Activated T-helper 2 cell treated with anti-CD3 and anti-CD28 coated beads, Interferon-gamma antibody, Interleukin-2, Interleukin-4, amounts not matched to agents 10 μg/mL and 5 μg/mL and 100 μg/mL, durations not matched to agents 14 hours and 24 hours and 36 hours (primary cell): ENCODE results near the gene TLCD3A. TPM values are rescaled to one million over a fixed set of nuclear protein-coding genes. Genes with fewer than 3 reads are reported as not detected.
"Not testable (repeated sequence)": the region's sequence is repeated elsewhere in the genome, so short reads cannot be mapped to it uniquely, and the experiment has no call there.

Experiments
- DNase-seq: peaks from one replicate; pipeline ENCODE4 v3.0.0; 2021; ENCODE audit warnings: low spot score
- H3K27ac Mint-ChIP-seq: one replicate; pipeline ENCODE4 v1.8.0; 2021; ENCODE audit warnings: mixed read lengths
- H3K27me3 Mint-ChIP-seq: one replicate; pipeline ENCODE4 v1.8.0; 2021; ENCODE audit warnings: low read depth, mixed read lengths
- H3K36me3 Mint-ChIP-seq: one replicate; pipeline ENCODE4 v1.8.0; 2021; ENCODE audit warnings: low read depth, mixed read lengths
- H3K4me1 Mint-ChIP-seq: one replicate; pipeline ENCODE4 v1.8.0; 2021; ENCODE audit warnings: low read depth, mixed read lengths
- H3K4me3 Mint-ChIP-seq: one replicate; pipeline ENCODE4 v1.8.0; 2021; ENCODE audit warnings: low read depth, mild to moderate bottlenecking, moderate library complexity, mixed read lengths
- H3K9me3 Mint-ChIP-seq: one replicate; pipeline ENCODE4 v1.8.0; 2021; ENCODE audit warnings: mixed read lengths
- intact Hi-C: fragments of 100-400 bp; cut with micrococcal nuclease; formaldehyde crosslinking; loops from one replicate; pipeline ENCODE4 v1.15.1; 2023
- total RNA-seq: library from RNA; stranded (reverse); gene quantifications from 2 replicates; pipeline ENCODE4 v1.2.3, GENCODE V29; 2022

The TLCD3A gene
- total RNA-seq, 1 donor from 2014 or later: 38.1 TPM

DNA sequence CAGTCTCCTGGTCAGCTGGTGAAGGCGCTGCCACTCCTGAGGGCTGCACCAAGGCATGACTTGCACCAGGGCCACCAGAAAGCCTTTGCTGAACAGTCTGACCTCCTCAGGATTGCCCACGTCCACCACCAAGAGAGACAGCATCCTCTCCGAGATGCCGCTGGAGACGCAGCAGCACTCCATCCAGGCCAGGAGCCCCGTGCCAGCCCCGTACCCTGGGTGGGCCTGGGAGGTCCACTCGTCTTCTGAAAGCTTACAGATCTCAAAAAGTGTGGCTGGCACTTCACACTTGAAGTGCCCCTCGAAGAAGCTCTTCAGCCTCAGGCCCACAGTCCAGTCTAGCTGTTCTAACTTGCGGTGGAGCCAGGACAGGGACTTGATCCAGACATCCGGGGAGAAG lies 13.0 kb downstream of the TLCD3A start:
- no peak for DNase-seq
- Mint-ChIP-seq H3K27ac (no peak overlapping the region), H3K9me3 (peaks cover 10% of the 10 kb centered on the region), H3K4me3 (no peak overlapping the region), H3K27me3 (no peaks in the 10 kb centered on the region), H3K36me3 (peaks cover 93% of the 10 kb centered on the region), H3K4me1 (peaks cover 18% of the 10 kb centered on the region)
- intact Hi-C loops: no loop called here

GRCh38 chr17:746181-746580 lies 13.8 kb downstream of the TLCD3A start:
- Mint-ChIP-seq H3K36me3 (peaks cover 92% of the 10 kb centered on the region), H3K4me3 (no peak overlapping the region), H3K27me3 (no peaks in the 10 kb centered on the region), H3K4me1 (peaks cover 20% of the 10 kb centered on the region), H3K9me3 (peaks cover 10% of the 10 kb centered on the region), H3K27ac (no peak overlapping the region)
- DNase-seq: no peak
- intact Hi-C loops: no loop called here

DNA sequence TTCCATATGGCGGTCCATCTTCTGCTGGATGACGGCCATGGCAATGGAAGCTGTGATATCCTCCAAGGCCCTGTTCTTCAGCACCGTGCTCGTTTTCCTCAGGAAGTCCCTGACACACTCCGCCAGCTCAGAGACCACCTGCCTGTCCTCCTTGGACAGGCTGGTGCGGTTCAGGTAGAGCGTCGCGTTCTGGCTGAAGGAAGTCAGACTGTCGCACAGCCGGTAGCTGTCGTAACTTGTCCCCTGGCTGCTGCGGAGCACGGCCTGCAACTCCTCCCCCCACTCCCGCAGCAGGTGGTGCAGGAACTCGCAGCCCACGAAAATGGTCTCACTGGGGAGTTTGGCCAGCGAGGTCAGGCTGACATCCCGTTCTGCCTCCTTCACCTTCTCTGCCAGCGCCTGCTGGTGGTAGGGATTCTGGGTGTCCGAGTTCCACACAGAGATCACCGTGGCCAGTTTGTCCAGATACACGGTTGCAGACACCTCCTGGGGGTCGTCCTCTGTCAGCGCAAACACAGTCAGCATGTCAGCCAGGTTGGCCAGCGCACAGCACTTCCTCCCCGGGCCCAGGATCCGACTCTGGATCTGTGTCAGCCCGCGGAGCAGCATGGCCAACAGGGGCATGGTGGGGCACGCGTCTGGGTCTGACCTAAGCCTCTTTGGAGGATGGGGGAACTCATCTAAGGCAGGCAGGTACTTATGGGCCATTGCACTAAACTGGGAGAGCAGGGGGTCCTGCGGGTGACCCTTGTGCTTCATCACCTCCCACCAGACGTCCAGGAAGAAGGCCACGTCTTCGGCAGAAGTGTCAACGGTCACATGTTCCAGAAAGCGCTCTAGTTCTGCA lies 14.6 kb downstream of the TLCD3A start:
- no peak for DNase-seq
- Mint-ChIP-seq H3K9me3 (peaks cover 10% of the 10 kb centered on the region), H3K27me3 (no peaks in the 10 kb centered on the region), H3K27ac (no peak overlapping the region), H3K4me3 (no peak overlapping the region), H3K4me1 (peaks cover 23% of the 10 kb centered on the region), H3K36me3 (peaks cover 88% of the 10 kb centered on the region)
- intact Hi-C loops: no loop called here

- Mint-ChIP-seq H3K36me3 (peaks cover 73% of the 10 kb centered on the region), H3K4me1 (peaks cover 26% of the 10 kb centered on the region), H3K9me3 (peaks cover 10% of the 10 kb centered on the region)
- DNase-seq, H3K27me3 Mint-ChIP-seq, H3K27ac Mint-ChIP-seq, intact Hi-C loops, H3K4me3 Mint-ChIP-seq: not testable (repeated sequence)
These were observed 16.2 kb downstream of the TLCD3A start for GRCh38 chr17:748604-749003.

GRCh38 chr17:749359-749758 lies 17.0 kb downstream of the TLCD3A start:
- H3K4me1 Mint-ChIP-seq: peaks cover 26% of the 10 kb centered on the region
- H3K27ac Mint-ChIP-seq, DNase-seq, intact Hi-C loops, H3K27me3 Mint-ChIP-seq: not testable (repeated sequence)
- H3K4me3 Mint-ChIP-seq: peak overlapping the region; percentile 57
- H3K36me3 Mint-ChIP-seq: peaks cover 65% of the 10 kb centered on the region
- H3K9me3 Mint-ChIP-seq: peaks cover 10% of the 10 kb centered on the region

GRCh38 chr17:750431-751037 lies 18.1 kb downstream of the TLCD3A start:
- peaks cover 10% of the 10 kb centered on the region for H3K9me3 Mint-ChIP-seq
- DNase-seq: no peak
- H3K27ac Mint-ChIP-seq: peak overlapping the region; percentile 8
- H3K4me3 Mint-ChIP-seq: peak overlapping the region; percentile 98
- peaks cover 26% of the 10 kb centered on the region for H3K4me1 Mint-ChIP-seq
- no peaks in the 10 kb centered on the region for H3K27me3 Mint-ChIP-seq
- intact Hi-C loops: loop anchor here (2.0 to 5.0 kb wide), 2 partner anchors 32 to 338 kb away; partner anchors contain the start of genes GLOD4 and MRM3
- peaks cover 61% of the 10 kb centered on the region for H3K36me3 Mint-ChIP-seq

DNA sequence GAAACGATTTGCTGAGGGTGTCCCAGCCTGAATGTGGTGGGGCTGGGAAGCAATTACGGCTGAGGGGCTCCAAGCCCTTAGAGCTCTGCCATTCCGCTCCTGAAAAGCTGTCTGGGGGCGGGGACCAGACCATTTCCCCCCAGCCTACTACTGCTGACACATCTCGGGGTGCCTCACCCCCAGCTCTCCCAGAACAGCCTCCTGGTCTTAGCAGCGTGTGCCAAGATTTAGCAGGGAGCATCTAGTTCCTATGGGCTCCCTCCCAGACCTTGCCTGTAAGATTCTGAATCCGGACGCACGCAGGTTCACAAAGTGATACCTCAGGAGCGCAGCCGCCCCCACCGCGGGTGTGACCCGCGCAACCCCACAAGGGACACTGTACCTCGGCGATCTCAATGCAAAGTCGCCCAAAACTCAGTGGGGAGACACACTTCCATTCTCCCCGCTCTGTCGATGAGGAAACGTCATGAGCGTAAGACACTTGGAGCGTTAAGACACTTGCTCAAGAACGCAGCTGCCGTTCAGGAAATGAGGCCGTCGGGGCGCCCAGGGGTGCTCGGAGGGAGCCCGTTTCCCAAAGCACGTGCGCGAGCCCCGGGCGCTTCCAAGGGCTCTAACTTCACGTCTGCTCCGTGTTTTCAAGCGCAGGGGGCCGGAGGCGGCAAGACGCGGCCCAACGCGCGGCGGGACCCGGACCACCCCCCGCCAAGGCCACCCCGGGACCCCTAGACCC lies 19.0 kb downstream of the TLCD3A start:
- Mint-ChIP-seq H3K4me3 (peak overlapping the region; percentile 98), H3K9me3 (peaks cover 10% of the 10 kb centered on the region), H3K36me3 (peaks cover 61% of the 10 kb centered on the region), H3K27me3 (no peaks in the 10 kb centered on the region), H3K27ac (peak overlapping the region; percentile 91), H3K4me1 (peaks cover 26% of the 10 kb centered on the region)
- DNase-seq: peak; percentile 56
- intact Hi-C loops: loop anchor here (1.0 to 5.0 kb wide), 3 partner anchors 31 to 339 kb away; partner anchors contain the start of genes GLOD4, MRM3 and VPS53

DNA sequence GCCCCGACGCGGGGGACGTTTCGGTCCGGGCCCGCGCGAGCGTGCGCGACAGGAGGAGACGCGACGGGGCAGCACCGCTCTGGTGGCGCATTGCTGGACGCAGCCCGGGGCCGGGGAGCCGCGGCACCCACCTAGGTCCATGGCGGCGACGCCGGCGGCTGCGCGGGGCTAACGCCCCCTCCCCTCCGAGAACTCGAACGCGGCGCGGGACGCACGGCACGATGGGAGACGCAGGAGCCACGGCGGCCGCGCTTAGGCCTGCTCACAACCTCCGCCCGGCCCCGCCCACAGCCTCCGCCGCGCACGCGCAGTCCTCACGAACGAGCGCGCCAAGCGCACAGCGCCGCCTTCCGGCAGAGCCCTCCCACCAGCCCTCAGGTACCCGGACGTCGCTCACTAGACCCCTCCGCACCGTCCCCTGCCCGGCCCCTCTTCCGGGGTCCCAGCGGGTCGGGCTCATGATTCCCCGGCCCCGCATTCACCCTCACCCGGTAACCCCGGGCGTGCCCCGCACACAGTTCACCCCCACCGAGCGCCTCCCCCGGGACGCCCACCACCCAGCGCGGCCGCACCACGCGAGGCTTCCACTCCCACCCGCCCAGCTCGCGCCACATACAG lies 19.7 kb downstream of the TLCD3A start, which contains the start of gene GEMIN4:
Gene GEMIN4 (minus strand): TSS at position 263 of the 618 bp plus-strand sequence. CDS start 122 bp downstream, at position 141.
- Mint-ChIP-seq H3K27me3 (no peaks in the 10 kb centered on the region), H3K4me1 (peaks cover 26% of the 10 kb centered on the region), H3K4me3 (peak within 1 kb of the TSS; percentile 98), H3K9me3 (peaks cover 10% of the 10 kb centered on the region), H3K27ac (peak within 1 kb of the TSS; percentile 95), H3K36me3 (peaks cover 61% of the 10 kb centered on the region)
- peak; percentile 97 for DNase-seq
- intact Hi-C loops: loop anchor here (1.0 to 5.0 kb wide), 2 partner anchors 38 to 340 kb away; partner anchors contain the start of gene VPS53

DNA sequence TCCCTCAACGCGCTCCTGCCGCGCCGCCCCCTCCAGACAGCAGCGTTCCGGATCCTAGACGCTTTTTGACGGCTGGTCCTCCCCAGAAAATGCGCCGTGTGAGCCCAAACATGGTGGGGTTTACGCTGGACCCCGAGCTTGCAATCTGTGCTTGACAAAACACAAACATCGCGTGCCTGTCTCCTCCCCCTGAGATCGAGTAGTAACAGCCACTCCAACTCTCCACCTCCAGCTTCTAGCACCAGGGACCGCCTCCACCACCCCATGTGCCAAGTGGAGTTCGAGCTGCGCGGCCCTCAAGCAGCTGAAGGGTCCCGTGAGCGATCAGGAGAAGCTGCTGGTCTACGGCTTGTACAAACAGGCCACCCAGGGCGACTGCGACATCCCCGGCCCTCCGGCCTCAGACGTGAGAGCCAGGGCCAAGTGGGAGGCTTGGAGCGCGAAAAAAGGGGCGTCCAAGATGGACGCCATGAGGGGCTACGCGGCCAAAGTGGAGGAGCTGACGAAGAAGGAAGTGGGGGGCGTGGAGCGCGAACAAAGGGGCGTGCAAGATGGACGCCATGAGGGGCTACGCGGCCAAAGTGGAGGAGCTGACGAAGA lies 20.3 kb downstream of the TLCD3A start:
- Mint-ChIP-seq H3K36me3 (peaks cover 57% of the 10 kb centered on the region), H3K4me3 (peak overlapping the region; percentile 89), H3K27me3 (no peaks in the 10 kb centered on the region), H3K27ac (peak overlapping the region; percentile 95), H3K9me3 (peaks cover 10% of the 10 kb centered on the region), H3K4me1 (peaks cover 26% of the 10 kb centered on the region)
- intact Hi-C loops: loop anchor here (1.0 to 5.0 kb wide), 2 partner anchors 38 to 340 kb away; partner anchors contain the start of gene VPS53
- DNase-seq: no peak

- H3K27me3 Mint-ChIP-seq: no peaks in the 10 kb centered on the region
- intact Hi-C loops: loop anchor here (5.0 kb wide), 1 partner anchor 341 kb away; a partner anchor contains a TSS
- DNase-seq: no peak
- H3K36me3 Mint-ChIP-seq: peaks cover 50% of the 10 kb centered on the region
- H3K4me3 Mint-ChIP-seq: peak overlapping the region; percentile 47
- peaks cover 26% of the 10 kb centered on the region for H3K4me1 Mint-ChIP-seq
- H3K27ac Mint-ChIP-seq: peak overlapping the region; percentile 38
- H3K9me3 Mint-ChIP-seq: peaks cover 9% of the 10 kb centered on the region
These were observed 21.0 kb downstream of the TLCD3A start for GRCh38 chr17:753418-753817.

- DNase-seq, intact Hi-C loops, H3K4me3 Mint-ChIP-seq, H3K9me3 Mint-ChIP-seq, H3K27ac Mint-ChIP-seq, H3K27me3 Mint-ChIP-seq: not testable (repeated sequence)
- Mint-ChIP-seq H3K36me3 (peaks cover 51% of the 10 kb centered on the region), H3K4me1 (peaks cover 15% of the 10 kb centered on the region)
These were observed 23.0 kb downstream of the TLCD3A start for GRCh38 chr17:755319-755961.
